ENCODE results near the gene TARS2. TPM values are rescaled to one million over a fixed set of nuclear protein-coding genes. Genes with fewer than 3 reads are reported as not detected.
A peak's percentile ranks its signal among the peaks of the same experiment; 100 is the strongest.

TARS2 gene
- total RNA-seq, 4 donors from 2014 or later, result 15.0 to 26.7 (median 18.4) TPM

GRCh38 chr1:150464422-150464826, 22.8 kb upstream of the TARS2 start:
- Histone ChIP-seq H3K36me3 (peaks cover 0 to 49% of the 10 kb centered on the region in 2 donors), H3K27me3 (no peaks in the 10 kb centered on the region), H3K4me1 (peaks cover 0 to 9% of the 10 kb centered on the region in 2 donors), H3K27ac (peak overlapping the region in 1 of 4 donors; percentile 37), H3K4me3 (no peak overlapping the region), H3K9me3 (no peaks in the 10 kb centered on the region)
- in situ Hi-C loops (cut with MboI; ENCODE audit: low sequenced_read_pairs in 4 of 4) (loop anchor here (5.0 to 10.0 kb wide), 3 partner anchors 68 to 150 kb away; no protein-coding TSS in a partner anchor), intact Hi-C loops (cut with DNase I; ENCODE audit: low total_unique reads) (loop anchor here (1.0 kb wide), 2 partner anchors 68 to 96 kb away; no protein-coding TSS in a partner anchor)
- ATAC-seq (peak; percentile 48 to 73), DNase-seq (peak; percentile 25 to 54)
- TF ChIP-seq, protein P1, sequence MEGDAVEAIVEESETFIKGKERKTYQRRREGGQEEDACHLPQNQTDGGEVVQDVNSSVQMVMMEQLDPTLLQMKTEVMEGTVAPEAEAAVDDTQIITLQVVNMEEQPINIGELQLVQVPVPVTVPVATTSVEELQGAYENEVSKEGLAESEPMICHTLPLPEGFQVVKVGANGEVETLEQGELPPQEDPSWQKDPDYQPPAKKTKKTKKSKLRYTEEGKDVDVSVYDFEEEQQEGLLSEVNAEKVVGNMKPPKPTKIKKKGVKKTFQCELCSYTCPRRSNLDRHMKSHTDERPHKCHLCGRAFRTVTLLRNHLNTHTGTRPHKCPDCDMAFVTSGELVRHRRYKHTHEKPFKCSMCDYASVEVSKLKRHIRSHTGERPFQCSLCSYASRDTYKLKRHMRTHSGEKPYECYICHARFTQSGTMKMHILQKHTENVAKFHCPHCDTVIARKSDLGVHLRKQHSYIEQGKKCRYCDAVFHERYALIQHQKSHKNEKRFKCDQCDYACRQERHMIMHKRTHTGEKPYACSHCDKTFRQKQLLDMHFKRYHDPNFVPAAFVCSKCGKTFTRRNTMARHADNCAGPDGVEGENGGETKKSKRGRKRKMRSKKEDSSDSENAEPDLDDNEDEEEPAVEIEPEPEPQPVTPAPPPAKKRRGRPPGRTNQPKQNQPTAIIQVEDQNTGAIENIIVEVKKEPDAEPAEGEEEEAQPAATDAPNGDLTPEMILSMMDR (IDR thresholded peaks at IDR 0.05 in 4 of 5, conservative IDR thresholded peaks at IDR 0.05 in 1 of 5), result peak; percentile 79 to 85 (median 81)
- no peak for TF ChIP-seq POLR2A (IDR thresholded peaks at IDR 0.05)

DNA sequence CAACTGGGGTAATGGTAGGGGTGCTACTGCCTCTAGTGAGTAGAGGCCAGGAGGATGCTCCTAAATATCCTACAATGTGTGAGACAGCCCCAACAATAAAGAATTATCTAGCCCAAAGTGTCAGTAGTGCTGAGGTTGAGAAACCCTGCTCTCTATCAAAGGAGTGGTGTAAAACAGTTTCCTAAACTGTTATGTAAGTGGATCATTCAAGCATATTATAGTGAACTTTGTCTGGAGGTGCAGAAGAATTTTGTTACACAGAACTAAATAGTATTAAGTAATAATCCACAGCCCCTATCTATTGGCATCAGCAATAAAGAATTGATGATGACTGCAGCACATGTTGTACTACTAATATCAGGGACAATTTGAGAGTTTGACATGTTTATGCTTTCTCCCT, 20.3 kb upstream of the TARS2 start:
- intact Hi-C loops (cut with DNase I; ENCODE audit: low total_unique reads), result no loop called here
- peaks cover 0 to 48% of the 10 kb centered on the region in 2 donors for H3K36me3 ChIP-seq

GRCh38 chr1:150469291-150469690, 17.9 kb upstream of the TARS2 start:
- in situ Hi-C loops (cut with MboI; ENCODE audit: low sequenced_read_pairs in 4 of 4), result loop anchor here in 3 of 4 donors (10.0 kb wide), 2 partner anchors 66 to 146 kb away; no protein-coding TSS in a partner anchor
- no peak for DNase-seq
- Histone ChIP-seq H3K4me1 (peaks cover 16 to 27% of the 10 kb centered on the region in 2 donors), H3K9me3 (no peaks in the 10 kb centered on the region), H3K4me3 (no peak overlapping the region), H3K36me3 (peaks cover 0 to 49% of the 10 kb centered on the region in 2 donors), H3K27ac (peak overlapping the region in 3 of 4 donors; percentile 10 to 49 (median 35)), H3K27me3 (no peaks in the 10 kb centered on the region)
- TF ChIP-seq, protein P1 (IDR thresholded peaks at IDR 0.05 in 4 of 5, conservative IDR thresholded peaks at IDR 0.05 in 1 of 5), result no peak
- no peak for TF ChIP-seq POLR2A (IDR thresholded peaks at IDR 0.05)
- no peak for ATAC-seq
- intact Hi-C loops (cut with DNase I; ENCODE audit: low total_unique reads), result no loop called here

More for the DNA sequence above, 20.3 kb upstream of the TARS2 start:
- no peaks in the 10 kb centered on the region for H3K9me3 ChIP-seq
- ATAC-seq (no peak), DNase-seq (no peak)
- TF ChIP-seq, protein P1 (IDR thresholded peaks at IDR 0.05 in 4 of 5, conservative IDR thresholded peaks at IDR 0.05 in 1 of 5), result no peak
- no peak for TF ChIP-seq POLR2A (IDR thresholded peaks at IDR 0.05)
- in situ Hi-C loops (cut with MboI; ENCODE audit: low sequenced_read_pairs in 4 of 4), result loop anchor here in 3 of 4 donors (10.0 kb wide), 2 partner anchors 68 to 148 kb away; no protein-coding TSS in a partner anchor
- H3K4me3 ChIP-seq, result no peak overlapping the region
- peaks cover 0 to 9% of the 10 kb centered on the region in 2 donors for H3K4me1 ChIP-seq
- H3K27me3 ChIP-seq, result no peaks in the 10 kb centered on the region
- H3K27ac ChIP-seq, result no peak overlapping the region

DNA sequence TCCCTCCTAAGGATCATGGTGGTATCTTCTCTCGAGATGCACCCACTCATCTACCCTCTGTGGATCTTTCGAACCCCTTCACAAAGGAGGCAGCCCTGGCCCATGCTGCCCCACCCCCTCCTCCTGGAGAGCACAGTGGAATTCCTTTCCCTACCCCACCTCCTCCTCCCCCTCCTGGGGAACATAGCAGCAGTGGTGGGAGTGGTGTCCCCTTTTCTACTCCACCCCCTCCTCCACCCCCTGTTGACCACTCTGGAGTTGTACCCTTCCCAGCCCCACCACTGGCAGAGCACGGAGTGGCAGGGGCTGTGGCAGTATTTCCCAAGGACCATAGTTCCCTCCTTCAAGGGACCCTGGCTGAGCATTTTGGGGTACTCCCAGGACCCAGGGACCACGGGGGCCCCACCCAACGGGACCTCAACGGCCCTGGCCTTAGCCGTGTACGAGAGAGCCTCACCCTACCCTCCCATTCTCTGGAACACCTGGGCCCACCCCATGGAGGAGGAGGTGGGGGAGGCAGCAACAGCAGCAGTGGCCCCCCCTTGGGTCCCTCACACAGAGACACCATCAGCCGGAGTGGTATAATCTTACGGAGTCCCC, 14.5 kb upstream of the TARS2 start:
- in situ Hi-C loops (cut with MboI; ENCODE audit: low sequenced_read_pairs in 4 of 4), result no loop called here

More for the DNA sequence above, 14.5 kb upstream of the TARS2 start:
- peaks cover 0 to 32% of the 10 kb centered on the region in 2 donors for H3K36me3 ChIP-seq
- peaks cover 48 to 58% of the 10 kb centered on the region in 2 donors for H3K4me1 ChIP-seq
- no peak overlapping the region for H3K4me3 ChIP-seq
- peak overlapping the region; percentile 82 to 86 (median 84) for H3K27ac ChIP-seq
- H3K9me3 ChIP-seq, result no peaks in the 10 kb centered on the region
- intact Hi-C loops (cut with DNase I; ENCODE audit: low total_unique reads), result no loop called here
- TF ChIP-seq, protein P1 (IDR thresholded peaks at IDR 0.05 in 4 of 5, conservative IDR thresholded peaks at IDR 0.05 in 1 of 5), result no peak
- no peak for TF ChIP-seq POLR2A (IDR thresholded peaks at IDR 0.05)
- DNase-seq (no peak), ATAC-seq (no peak)
- H3K27me3 ChIP-seq, result no peaks in the 10 kb centered on the region
